ENCODE results near the gene TLR9.
A peak's percentile ranks its signal among the peaks of the same experiment; 100 is the strongest.

TLR9 gene

DNA sequence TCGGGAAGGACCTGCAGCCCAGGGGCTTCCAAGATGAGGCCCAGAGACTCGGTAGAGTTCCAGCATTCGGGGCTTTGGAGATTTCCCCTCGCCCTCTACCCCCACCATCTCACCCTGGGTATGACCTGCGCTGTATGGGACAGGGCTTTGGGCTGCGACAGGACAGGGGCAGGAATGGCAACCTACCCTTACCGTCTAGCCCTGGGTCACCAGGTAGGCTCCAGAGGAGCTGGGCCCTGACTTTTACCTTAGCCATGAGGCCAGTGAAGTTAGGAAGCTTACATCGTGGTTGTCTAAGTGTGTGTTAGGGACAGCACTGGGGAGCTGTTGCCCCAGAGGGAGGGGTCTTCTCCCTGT is 20.8 kb upstream of the TLR9 start:
- DNase-seq = no peak

DNA sequence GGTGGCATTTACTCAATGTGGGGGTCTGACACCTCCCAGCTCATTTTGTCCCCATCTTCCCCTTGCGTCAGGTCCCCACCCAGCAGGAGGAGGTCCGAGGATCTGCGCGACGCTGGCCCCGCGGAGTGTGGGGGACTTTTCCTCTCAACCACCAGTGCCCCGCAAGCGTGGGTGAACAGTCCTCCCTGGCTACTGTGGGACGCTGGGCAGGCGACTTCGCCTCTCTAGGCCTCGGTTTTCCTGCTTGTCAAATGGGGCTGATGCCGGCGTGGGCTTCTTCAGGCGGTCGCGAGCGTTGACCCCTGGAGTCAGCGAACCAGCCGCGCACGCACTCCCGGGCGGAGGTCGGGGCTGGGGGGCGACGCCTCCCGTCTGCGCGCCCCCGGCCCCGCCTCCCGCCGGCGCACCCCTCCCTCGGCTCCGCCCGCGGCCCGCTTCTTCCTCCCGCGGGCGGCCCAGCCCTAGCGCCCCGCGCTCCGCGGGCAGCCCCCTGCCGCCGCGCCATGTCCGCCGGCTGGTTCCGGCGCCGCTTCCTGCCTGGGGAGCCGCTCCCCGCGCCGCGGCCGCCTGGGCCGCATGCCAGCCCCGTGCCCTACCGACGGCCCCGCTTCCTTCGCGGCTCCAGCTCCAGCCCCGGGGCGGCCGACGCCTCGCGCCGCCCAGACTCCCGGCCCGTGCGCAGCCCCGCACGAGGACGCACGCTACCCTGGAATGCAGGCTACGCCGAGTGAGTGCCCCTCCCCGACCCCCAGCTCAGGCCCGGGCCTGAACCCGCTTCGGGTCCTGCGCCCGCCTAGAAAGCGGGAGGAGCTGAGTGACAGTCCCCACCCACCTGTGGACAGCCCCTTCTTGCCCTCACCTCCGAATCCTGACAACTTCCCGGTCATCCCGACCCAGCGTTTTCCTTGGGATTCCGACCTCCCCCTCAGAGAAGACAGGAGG is 20.1 kb upstream of the TLR9 start, which contains the start of gene PPM1M:
Gene PPM1M, plus strand, starts transcription at position 438 of the 942 bp plus-strand sequence. Its CDS starts 66 bp downstream, at position 504.
- DNase-seq = no peak

DNA sequence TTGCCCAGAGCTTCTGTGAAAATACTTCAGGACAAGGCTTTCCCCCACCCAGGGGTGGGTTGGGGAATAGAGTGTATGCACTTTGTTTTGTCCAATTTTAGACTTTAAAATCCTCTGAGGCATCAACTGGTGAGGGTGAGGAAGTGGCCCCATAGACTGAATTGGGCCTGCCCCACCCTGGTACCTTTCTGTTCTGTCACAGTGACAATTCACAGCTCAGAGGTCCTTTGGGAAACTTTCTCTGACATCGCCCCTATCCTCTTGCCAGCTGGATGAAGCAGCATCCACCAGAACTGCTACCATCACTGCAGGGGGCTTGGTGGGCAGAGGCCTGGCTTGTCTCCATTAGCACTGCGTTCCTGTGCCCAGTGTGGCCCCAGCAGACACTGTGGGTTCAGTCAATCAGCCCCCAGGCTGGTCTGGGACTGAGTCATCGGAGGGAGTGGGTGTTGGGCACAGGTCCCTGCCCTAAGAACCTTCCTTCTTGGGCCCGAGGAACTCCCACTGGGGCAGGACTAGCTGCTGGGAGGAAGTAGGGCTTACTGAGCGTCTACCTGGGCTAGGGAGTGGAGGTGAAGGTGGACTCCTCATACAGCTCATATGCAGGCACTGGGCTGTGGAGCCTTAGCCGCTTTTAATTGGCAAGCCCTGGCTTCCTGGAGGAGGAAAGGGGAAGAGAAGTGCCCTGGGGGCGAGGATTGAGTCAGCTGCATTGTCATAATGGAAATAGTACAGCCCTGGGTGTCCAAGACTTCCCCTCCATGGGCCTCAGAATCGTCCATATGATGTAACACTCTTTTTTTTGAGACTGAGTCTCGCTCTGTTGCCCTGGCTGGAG is 18.6 kb upstream of the TLR9 start:
- no peak for DNase-seq

DNA sequence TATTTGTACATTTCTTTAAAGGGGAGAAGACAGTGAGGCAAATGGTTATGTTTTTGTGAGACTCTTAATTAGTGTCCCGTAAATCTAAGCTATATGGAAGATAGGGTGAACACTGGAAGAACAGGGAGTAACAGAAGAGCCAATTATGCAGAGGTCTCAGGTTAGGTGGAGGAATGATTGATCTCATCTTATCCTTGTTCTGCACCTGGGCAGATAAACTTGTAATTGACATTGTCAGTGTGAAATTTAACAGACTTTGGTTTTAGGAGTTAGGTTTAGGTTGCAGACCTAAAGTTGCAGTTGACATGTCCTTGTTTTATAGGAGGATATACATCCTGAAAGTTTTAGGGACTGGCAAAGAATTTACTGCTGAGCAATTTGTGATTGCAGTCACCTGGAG is 16.6 kb upstream of the TLR9 start:
- DNase-seq = no peak

DNA sequence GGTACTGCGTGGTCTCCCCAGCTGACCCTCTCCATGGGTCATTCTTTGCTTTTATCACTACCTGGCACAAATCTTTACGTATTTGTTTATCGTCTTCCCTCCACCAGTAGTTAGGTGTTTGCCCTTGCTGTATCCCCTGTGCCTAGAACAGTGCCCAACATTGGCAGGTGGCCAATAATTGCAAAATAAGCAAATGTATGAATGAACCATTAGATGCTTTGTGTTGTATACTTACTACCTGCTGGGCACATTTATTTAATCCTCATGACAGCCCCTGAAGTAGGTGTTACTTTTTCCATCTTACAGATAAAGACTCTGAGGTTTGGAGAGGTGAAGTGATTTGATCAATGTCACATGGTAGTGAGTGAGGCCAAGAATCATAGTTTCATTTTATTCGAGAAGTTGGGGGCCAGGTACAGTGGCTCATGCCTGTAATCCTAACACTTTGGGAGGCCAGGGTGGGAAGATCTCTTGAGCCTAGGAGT is 15.5 kb upstream of the TLR9 start:
- no peak for DNase-seq

DNA sequence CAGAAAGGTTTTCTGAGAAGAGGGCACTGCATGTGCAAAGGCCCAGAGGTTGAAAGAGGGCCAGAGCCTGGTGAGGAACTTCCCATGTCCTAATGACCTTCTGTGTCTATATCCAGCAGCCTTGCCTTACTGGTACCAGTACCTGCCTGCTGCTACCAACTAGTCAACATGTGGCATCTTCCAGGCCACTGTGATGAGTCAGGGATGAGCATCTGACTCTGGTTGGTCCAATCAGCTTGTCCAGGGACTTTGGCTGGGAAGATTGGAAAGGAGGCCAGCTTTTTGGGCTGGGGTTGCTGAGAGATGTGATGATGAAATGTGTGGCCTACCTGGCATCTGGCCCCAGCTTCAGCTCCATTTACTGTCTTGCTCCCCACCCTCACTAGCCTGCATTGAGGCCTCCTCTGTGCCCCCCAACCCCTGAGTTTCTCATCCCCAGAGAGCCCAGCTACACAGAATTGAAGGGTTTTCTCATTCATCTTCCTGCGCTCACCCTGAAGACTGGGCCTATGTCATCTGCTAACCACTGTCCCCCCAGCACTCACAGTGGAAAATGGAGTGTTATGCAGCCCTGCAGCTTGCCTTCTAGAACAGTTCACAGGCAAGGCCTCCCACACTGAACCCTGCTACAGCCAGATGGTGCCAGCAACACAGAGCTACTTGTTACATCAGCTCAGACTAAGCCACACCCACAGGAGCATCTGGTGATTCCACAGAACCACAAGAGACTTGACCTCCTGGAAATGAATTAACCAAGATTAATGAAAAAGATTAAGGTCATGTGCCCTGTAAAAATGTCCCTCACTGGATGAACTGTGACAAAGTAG is 14.8 kb upstream of the TLR9 start:
- DNase-seq = peak; percentile 1

DNA sequence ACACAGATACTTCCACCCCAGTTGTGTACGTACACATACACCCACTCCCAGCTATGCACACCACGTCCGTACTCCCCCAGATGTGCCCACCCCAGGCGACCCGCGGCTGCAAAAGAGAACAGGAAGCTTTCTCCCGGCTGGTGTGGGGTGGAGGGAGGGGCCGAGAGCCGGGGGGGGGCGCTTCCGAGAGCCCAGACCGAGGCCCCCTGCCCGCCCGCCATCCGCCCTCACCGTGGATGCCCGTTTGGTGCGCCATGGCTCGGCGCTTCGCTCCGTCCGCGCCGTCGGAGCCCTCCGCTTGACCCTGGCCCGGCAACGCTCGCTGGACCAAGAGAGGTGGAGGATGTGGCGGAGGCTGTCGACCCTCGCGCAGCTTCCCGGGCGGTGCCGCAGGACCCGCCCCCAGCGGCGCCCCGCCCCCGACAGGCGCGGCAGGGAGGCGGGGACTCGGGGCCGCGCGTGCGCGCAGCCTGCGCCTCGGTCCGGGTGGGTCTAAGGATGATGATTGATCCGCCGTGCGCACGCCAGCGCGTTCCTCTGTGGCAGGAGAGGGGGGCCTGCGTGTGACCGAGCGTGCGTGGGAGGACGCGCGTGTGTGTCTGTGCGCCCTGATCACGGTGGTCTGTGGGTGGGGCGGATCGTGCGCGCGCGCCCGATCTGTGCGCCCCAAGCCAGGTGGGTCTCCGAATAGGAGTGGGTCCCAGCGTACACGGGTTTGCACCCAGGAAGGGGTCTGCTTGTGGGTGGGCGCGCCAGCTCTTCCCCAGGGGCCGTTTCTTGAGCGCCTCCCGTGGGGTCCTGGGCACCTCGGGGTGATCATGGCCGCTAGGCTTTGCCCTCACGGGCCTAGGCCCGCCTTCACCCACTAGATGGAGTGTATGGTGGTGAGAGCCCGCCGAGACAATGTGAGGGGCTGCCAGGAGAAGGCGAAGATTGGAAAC is 13.6 kb upstream of the TLR9 start, which contains the start of gene TWF2:
Gene TWF2, minus strand, starts transcription at position 398 of the 941 bp plus-strand sequence. Its CDS starts 142 bp downstream, at position 256.
- DNase-seq = peak; percentile 4

DNA sequence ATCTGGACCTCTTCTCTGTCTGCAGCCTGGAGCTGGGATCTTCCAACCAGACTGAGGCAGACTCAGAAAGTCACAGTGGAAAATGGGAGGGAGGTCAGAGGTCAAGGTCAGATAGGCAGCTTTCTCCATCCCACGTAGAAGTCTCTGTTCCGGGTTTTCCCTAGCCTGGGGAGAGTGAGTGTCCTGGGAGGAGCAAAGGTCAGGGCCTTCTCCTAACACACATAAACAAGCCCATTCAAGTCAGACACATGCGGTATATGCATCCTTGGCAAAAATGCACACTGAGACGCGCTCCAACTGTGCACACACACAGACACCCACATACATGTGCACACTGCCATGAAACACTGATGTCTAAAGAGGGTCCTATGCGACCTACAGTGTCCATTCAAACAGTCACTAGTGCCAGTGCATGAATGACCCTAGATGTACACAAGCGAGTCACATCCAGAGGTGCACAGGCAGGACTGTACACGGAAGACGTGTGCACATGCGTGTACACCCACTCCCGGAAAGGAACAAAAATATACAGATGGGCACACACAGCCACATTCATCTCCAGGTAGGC is 12.8 kb upstream of the TLR9 start:
- DNase-seq = no peak

DNA sequence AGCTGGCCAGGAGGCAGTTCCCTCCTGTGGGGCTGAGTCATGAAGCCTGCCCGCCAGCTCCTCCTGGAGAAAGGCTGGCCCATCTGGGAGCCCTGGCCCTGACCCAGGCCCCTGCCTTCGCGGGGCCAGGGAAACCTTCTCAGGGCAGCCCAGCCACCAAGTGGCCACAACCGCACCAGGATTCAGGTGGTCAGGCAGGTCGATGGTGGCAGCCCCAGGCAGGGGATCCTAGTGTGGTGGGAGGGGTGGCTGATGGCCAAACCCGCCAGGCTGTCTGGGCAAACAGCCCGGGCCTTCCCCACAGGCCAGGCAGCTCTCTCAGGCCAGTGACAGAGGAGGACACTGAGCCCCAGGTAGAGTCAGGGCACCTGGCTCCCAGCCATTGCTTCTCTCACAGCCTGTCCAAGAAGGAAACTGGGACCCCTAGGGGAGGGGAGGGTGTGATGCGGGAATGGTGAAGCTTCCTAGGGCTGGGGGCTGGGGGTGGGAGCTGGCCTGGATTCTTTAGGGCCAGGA is 12.3 kb upstream of the TLR9 start:
- DNase-seq = no peak

DNA sequence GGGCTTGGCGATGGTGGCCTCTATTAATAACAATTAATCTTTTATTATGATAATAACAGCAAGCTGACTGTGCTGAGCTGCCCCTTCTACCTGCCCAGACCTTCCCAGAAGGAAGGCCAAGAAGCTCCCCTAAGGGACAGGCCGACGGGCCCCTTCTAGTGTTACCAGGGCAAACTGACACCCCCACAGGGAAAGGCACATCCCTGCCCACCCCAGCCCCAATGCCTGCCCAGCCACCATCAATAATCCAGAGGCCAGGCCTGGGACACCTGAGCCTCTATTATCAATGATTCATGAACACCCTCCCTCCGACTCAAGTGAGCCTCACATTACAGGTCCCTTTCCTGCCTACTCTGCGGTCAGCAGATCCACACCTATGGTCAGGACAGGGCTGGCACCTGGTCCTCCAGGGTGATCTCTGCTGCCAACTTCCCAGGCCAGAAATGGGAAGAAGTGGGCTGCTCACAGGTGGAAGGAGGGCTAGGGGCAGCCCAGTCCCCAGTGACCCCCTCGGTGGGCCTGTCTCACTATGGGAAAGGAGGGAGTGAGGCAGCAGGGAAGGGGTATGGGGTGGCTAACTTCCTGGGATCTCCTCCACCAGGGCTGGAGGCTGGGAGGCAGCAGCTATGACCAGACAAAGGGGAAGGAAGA is 11.7 kb upstream of the TLR9 start:
- DNase-seq = no peak

DNA sequence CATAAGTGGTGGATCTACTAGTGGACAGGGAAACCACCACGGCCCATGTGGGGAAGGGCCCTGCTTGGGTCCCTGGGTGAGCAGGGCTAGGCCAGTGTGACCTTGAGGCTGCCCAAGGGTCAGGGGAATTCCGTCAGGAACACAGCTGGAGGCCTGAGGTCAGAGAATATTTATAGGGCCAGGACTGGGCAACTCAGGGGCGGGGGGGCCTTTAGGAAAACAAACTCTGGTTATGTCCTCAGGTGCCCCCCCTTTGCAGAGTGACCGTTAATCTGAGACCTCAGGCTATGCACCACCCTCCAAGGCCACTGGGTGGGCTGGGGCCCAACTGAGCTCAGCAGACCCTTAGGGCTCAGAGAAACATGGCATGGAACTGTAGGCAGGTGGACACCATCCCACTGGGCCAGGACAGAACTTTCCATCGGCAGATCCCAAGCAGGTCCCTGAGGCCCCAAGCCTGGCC is 11.0 kb upstream of the TLR9 start:
- no peak for DNase-seq

DNA sequence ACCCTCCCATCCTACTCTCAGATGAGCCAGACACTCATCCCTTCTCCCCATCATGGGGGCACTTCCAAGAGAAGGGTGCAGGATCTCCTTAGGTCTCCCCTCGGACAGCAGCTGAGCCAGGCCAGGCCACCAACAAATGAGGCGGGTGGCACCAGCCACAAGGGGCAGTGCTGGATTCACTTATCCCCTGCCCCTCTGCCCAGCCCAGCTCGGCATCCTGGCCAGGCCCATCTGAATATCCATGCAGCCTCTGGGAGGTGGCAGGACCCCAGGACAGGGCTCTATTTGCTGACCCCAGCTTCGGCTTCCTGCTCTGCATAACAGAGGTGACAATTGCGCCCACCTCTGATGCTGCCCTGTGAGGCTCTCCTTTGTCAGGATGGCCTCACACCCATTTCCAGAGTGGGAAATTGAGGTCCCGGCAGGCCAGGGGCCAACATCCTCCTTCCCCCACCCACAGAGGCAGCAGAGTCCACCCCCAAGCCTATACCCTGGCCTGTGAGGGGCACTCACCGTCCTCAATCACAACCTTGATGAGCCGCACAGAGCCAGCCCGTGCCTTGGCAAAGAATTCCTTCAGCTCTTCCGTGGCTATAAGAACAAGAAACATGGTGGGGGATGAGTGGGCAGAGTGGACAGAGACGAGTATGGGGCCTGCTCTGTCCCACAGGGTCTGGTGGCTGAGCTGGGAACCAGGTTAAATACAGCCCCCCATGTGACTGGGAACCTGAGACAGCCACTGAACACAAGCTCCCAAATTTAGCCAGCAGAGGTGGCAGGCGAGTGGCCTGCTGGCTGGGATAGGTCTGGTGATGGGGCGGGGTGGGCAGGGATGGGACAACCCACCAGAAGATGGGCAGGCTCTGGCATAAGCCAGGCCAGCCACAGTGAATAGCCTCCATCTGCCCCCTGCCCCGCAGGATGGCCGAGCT is 9.3 kb upstream of the TLR9 start:
- DNase-seq = no peak

DNA sequence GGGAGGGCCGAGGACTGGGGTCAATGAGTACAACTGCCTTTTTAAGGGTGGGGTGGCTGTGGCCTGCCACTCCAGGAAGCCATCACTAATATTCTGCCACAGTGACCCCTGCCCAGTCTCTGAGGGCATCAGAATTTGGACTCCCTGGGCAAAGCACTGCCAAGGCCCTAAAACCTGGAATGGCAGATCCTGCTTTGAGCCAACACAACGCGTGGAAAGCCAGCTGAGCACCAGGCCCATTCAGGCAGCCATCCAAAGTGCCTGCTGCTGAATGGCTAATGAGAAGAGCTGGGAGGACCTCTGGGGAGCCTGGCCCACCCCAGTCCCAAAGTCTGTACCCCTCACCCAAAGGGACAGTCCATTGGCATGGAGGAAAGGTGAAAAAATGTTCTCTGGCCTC is 8.5 kb upstream of the TLR9 start:
- DNase-seq = no peak

DNA sequence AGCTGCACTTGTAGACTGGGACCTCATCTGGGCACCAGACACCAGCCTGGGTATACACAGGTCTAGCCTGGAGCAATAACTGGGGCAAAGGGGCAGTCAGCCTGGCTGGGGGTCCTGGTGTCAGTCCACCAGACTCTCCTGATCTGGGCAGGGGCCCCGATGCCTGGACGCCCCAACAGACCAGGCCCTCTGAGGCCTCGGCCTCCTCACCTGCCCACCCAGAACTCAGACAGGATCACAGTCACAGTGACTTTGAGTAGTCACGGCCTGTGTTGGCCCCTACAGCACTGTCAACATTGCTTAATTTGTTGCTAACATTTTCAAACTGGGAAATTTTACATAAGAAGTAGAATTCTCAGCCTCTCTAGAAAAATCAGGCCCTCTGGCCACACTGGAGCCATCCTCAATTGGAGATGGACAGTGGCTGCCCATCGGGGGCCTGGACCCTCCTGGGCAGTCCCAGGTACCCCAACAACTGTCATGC is 7.7 kb upstream of the TLR9 start:
- no peak for DNase-seq

DNA sequence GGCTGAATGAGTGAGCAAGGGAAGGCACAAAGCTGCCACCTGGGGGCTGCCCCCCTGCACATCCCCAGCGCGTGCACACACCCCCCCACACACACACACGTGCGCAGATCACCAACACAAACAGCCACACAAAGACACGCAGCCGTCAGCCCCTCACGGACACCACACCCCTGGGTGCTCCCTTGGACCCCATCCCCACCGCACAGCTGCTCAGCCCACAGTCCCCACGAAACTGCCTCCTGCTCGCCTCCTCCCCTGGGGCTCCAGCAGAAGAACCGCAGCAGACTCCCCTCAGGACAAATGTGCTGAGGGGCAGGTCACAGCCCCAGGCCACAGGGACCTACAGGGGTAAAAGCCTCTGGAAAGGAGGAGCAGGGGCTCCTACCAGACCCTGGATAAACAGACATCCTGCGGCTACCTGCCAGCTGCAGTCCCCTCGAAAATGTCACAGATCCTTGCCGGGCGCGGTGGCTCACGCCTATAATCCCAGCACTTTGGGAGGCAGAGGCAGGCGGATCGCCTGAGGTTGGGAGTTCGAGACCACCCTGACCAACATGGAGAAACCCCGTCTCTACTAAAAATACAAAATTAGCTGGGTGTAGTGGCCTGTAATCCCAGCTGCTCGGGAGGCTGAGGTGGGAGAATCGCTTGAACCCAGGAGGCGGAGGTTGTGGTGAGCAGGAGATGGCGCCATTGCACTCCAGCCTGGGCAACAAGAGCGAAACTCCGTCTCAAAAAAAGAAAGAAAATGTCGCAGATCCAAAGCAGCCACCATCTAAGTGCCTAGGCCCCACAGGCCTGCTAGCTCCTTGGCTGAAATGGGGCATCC is 7.0 kb upstream of the TLR9 start:
- DNase-seq = no peak

DNA sequence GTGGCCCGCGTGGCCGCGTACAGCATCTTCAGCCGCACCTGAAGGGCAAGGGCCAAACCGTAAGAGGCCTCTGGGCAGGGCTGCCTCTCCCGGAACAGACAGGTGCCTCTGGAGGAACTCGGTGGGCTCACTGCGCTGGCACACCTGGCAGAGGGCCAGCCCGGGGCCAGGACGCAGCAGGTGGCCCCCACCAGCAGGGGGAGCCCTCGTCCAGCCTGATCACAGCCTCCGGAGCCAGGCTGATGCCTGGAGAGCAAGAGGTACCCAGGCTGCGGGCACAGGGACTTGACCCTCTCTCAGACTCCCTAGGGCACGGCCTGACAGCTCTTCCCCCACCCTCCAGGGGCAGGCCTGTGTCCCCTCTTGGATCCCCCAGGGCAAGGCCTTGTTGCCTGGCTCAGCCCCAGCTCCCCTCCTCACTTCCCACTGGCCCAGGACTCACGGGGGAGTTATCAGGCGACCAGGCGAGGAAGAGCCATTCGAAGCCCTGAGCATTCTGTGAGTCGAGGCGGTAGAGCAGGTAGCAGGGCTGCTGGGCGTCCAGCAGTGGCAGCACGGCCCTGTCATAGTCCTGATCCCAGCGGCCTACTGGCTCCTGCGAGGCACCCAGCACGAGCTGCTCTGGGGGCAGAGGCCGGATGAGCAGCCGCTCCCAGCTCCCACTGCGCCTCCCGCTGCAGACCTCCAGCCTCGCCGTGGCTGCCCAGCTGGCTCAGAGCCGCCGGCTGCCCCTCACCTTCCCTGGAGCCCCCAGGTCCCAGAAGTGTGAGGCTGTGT is 6.2 kb upstream of the TLR9 start:
- peak; percentile 7 for DNase-seq

DNA sequence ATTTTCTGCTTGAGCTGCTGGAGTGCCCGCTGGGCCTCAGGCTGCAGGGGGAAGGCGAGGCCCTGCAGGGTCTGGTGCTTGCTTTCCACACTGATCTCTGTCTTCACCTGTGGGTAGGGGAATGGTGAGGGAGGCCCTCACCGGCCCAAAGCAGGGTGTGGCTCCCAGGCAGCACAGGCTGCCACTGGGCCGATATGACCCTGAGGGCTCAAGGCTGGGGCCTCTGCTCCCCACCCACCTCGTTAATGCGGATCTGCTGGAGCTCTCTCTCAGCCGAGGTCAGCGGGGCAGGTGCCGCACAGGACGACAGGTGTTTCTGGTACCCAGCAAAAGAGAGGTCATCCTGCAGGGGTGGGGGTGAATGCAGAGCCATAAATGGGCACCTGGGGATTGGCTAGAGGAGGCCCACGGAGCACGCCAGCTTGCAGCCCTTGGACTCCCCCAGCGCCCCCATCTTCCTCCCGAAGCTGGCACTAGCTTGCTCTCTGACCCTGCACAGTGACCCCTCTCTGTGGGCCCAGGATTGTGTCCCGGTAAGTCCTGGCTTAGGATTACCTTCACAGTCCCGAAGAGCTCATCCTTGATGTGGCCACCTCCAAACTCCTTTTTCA is 5.5 kb upstream of the TLR9 start:
- no peak for DNase-seq
